CD14-positive monocyte (primary cell): Measurements from ENCODE around the gene INSM2. TPM values are rescaled to one million over a fixed set of nuclear protein-coding genes. Genes with fewer than 3 reads are reported as not detected.

Experiments
- DNase-seq, 3 donors: peaks; one replicate each; pipeline ENCODE4 v3.0.0-alpha.2; 2011 to 2022
- H2AFZ ChIP-seq: 2 replicates; pipeline ENCODE4 v1.6.0; 2012; ENCODE audit warnings: mild to moderate bottlenecking, low read depth, low read length, inconsistent platforms; ENCODE audit not compliant: insufficient read depth, poor library complexity, severe bottlenecking
- H3K27ac ChIP-seq, 2 donors: 1 replicate in 1 of 2; 2 replicates in 1 of 2; pipeline ENCODE4 v1.5.1; 2012 to 2013; ENCODE audit warnings: low read length in 2 of 2, control low read depth in 1 of 2, inconsistent platforms in 1 of 2, low read depth in 1 of 2, mild to moderate bottlenecking in 1 of 2
- H3K27me3 ChIP-seq, 2 donors: one replicate each; pipeline versions ENCODE4 v1.6.0 to v1.6.1; 2011 to 2013; ENCODE audit warnings: low read length in 2 of 2; ENCODE audit not compliant: control insufficient read depth in 2 of 2, insufficient read depth in 2 of 2
- H3K36me3 ChIP-seq, 2 donors: replicated peaks in 1 of 2; 1 replicate in 1 of 2; 2 replicates in 1 of 2; pipeline versions ENCODE4 v1.5.1 to v1.6.1; 2012 to 2013; ENCODE audit warnings: low read length in 2 of 2, control low read depth in 1 of 2, inconsistent platforms in 1 of 2, mild to moderate bottlenecking in 1 of 2; ENCODE audit not compliant: insufficient read depth in 2 of 2, control insufficient read depth in 1 of 2
- H3K4me1 ChIP-seq, 2 donors: 1 replicate in 1 of 2; 2 replicates in 1 of 2; pipeline versions ENCODE4 v1.5.1 to v1.6.1; 2012 to 2013; ENCODE audit warnings: low read length in 2 of 2, control low read depth in 1 of 2, inconsistent platforms in 1 of 2, mild to moderate bottlenecking in 1 of 2, moderate library complexity in 1 of 2; ENCODE audit not compliant: insufficient read depth in 2 of 2, control insufficient read depth in 1 of 2
- H3K4me2 ChIP-seq: replicated peaks from 2 replicates; pipeline ENCODE3; 2012; ENCODE audit warnings: low read length, moderate library complexity, mild to moderate bottlenecking; ENCODE audit not compliant: poor library complexity, severe bottlenecking; ENCODE audit errors: extremely low read depth
- H3K4me3 ChIP-seq, 3 experiments: fragments of 200-600 bp in 1 of 3; sonication (generic) in 1 of 3; replicated peaks in 1 of 3; 1 replicate in 2 of 3; 2 replicates in 1 of 3; pipeline ENCODE4 v1.5.1; 2011 to 2013; ENCODE audit warnings: low read length in 3 of 3, mild to moderate bottlenecking in 3 of 3, control low read depth in 2 of 3, low read depth in 2 of 3, inconsistent platforms in 1 of 3, moderate library complexity in 1 of 3
- H3K79me2 ChIP-seq: 2 replicates; pipeline ENCODE4 v1.6.0; 2012; ENCODE audit warnings: mild to moderate bottlenecking, control low read depth, inconsistent platforms, low read length, moderate library complexity; ENCODE audit not compliant: insufficient read depth
- H3K9ac ChIP-seq: 2 replicates; pipeline ENCODE4 v1.6.0; 2017; ENCODE audit warnings: low read length, mild to moderate bottlenecking; ENCODE audit not compliant: insufficient read depth, poor library complexity, severe bottlenecking
- H3K9me3 ChIP-seq, 2 donors: replicated peaks in 1 of 2; 1 replicate in 1 of 2; 2 replicates in 1 of 2; pipeline versions ENCODE4 v1.5.1 to v1.6.1; 2012 to 2013; ENCODE audit warnings: low read length in 2 of 2, control low read depth in 1 of 2; ENCODE audit not compliant: control insufficient read depth in 1 of 2, insufficient read depth in 1 of 2
- H4K20me1 ChIP-seq: 2 replicates; pipeline ENCODE4 v1.6.0; 2012; ENCODE audit warnings: mild to moderate bottlenecking, low read length, control low read depth, moderate library complexity; ENCODE audit not compliant: insufficient read depth
- H3K27ac Mint-ChIP-seq, 7 donors: one replicate each; pipeline ENCODE4 v1.8.0; 2020; ENCODE audit warnings: mild to moderate bottlenecking in 7 of 7, mixed read lengths in 7 of 7, moderate library complexity in 6 of 7, inconsistent platforms in 2 of 7
- H3K27me3 Mint-ChIP-seq, 3 donors: one replicate each; pipeline ENCODE4 v1.8.0; 2021 to 2022; ENCODE audit warnings: low read depth in 3 of 3, mild to moderate bottlenecking in 3 of 3, mixed read lengths in 3 of 3, moderate library complexity in 3 of 3, inconsistent platforms in 1 of 3
- H3K36me3 Mint-ChIP-seq, 2 donors: one replicate each; pipeline ENCODE4 v1.8.0; 2020; ENCODE audit warnings: mixed read lengths in 2 of 2, inconsistent platforms in 1 of 2, mild to moderate bottlenecking in 1 of 2
- H3K4me1 Mint-ChIP-seq: one replicate; pipeline ENCODE4 v1.8.0; 2020; ENCODE audit warnings: mild to moderate bottlenecking, mixed read lengths
- H3K4me3 Mint-ChIP-seq, 2 donors: one replicate each; pipeline ENCODE4 v1.8.0; 2020; ENCODE audit warnings: mild to moderate bottlenecking in 2 of 2, mixed read lengths in 2 of 2, moderate library complexity in 1 of 2
- H3K9me3 Mint-ChIP-seq, 7 donors: one replicate each; pipeline ENCODE4 v1.8.0; 2020 to 2022; ENCODE audit warnings: mixed read lengths in 7 of 7, mild to moderate bottlenecking in 6 of 7, moderate library complexity in 6 of 7, inconsistent platforms in 2 of 7
- WGBS: methylation state at CpG from one replicate; pipeline ENCODE4 v1.1.5; 2013; ENCODE audit warnings: missing lambda C conversion rate; ENCODE audit not compliant: insufficient coverage; 5-methylcytosine and 5-hydroxymethylcytosine counted together
- intact Hi-C, 2 donors: fragments of 100-400 bp; cut with micrococcal nuclease; formaldehyde crosslinking; loops; one replicate each; pipeline versions ENCODE4 v1.15.0 to v1.15.1; 2023
- polyA plus RNA-seq, 3 donors: library from polyadenylated mRNA; depleted of rRNA in 1 of 3; unstranded in 2 of 3; stranded (reverse) in 1 of 3; fragments of 300-500 nt in 2 of 3; fragments of >200 nt in 1 of 3; fragmentation: Illumina TruSeq in 2 of 3; gene quantifications; 1 replicate in 2 of 3; 2 replicates in 1 of 3; pipeline ENCODE4 v1.2.3, GENCODE V29; 2012 to 2021
- TF ChIP-seq, protein P1 (sequence below): fragments of 200-600 bp; IDR thresholded peaks from one replicate; pipeline ENCODE4 v1.8.0; 2022; ENCODE audit warnings: antibody characterized with exemption, mild to moderate bottlenecking

INSM2 gene
- polyA plus RNA-seq, 3 donors: not detected

DNA sequence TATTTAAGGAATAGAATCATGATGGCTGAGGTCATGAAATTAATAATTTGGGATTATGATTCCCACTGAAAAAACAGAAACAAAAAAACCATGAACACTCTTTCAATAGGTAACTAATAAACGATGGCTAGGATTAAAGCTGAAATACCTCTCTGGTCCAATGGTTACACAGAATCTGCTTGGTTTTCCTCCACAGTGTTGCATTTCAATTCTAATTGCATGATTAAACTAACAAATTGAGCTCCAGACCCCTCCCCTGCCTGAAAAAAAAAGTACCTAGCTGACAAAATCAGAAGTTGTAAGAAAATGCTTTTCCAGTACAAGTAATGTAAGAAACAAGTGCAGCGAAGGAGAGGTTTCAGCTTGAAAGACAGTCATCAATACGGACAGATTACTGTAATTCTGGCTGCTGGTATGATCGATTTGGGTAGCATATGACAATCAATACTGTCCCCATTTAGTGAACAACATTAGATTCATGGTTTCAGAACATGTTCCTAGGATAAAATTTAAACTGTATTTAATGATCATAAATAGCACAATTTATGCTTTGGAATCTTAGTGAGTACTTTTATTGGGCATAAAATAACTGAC lies 32.0 kb downstream of the INSM2 start:
- no peaks in the 10 kb centered on the region for H3K27me3 Mint-ChIP-seq
- DNase-seq: no peak
- no peaks in the 10 kb centered on the region for H3K9me3 Mint-ChIP-seq
- Histone ChIP-seq H3K27me3 (no peaks in the 10 kb centered on the region), H3K4me3 (no peak overlapping the region), H3K9ac (no peak overlapping the region), H3K9me3 (no peaks in the 10 kb centered on the region), H3K79me2 (no peaks in the 10 kb centered on the region), H3K27ac (no peak overlapping the region), H2AFZ (no peak overlapping the region), H3K4me2 (no peak overlapping the region), H3K4me1 (no peaks in the 10 kb centered on the region), H4K20me1 (no peaks in the 10 kb centered on the region), H3K36me3 (no peaks in the 10 kb centered on the region)
- TF ChIP-seq, protein P1, sequence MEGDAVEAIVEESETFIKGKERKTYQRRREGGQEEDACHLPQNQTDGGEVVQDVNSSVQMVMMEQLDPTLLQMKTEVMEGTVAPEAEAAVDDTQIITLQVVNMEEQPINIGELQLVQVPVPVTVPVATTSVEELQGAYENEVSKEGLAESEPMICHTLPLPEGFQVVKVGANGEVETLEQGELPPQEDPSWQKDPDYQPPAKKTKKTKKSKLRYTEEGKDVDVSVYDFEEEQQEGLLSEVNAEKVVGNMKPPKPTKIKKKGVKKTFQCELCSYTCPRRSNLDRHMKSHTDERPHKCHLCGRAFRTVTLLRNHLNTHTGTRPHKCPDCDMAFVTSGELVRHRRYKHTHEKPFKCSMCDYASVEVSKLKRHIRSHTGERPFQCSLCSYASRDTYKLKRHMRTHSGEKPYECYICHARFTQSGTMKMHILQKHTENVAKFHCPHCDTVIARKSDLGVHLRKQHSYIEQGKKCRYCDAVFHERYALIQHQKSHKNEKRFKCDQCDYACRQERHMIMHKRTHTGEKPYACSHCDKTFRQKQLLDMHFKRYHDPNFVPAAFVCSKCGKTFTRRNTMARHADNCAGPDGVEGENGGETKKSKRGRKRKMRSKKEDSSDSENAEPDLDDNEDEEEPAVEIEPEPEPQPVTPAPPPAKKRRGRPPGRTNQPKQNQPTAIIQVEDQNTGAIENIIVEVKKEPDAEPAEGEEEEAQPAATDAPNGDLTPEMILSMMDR: no peak
- no peaks in the 10 kb centered on the region for H3K4me1 Mint-ChIP-seq
- H3K27ac Mint-ChIP-seq: no peak overlapping the region
- no peaks in the 10 kb centered on the region for H3K36me3 Mint-ChIP-seq
- no peak overlapping the region for H3K4me3 Mint-ChIP-seq
- WGBS: 100% methylated on average over 2 of the region's 4 CpGs
- intact Hi-C loops: no loop called here

DNA sequence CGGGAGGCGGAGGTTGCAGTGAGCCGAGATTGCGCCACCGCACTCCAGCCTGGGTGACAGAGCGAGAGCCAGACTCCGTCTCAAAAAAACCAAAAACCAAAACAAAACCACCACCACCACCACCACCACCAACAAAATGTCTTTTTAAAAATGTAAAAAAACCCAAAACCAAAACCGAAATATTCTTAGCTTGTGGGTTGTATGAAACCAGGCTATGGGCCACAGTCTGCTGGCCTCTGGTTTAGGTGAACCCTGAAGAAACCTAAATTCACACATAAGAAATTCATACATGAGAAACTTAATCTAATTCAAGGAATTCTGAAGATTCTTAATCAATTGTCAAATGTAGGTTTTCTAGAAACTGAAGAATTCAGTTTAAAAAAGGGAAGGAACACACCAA lies 37.6 kb downstream of the INSM2 start:
- peaks cover 0 to 1% of the 10 kb centered on the region in 2 donors for H3K36me3 Mint-ChIP-seq
- no peak overlapping the region for H2AFZ ChIP-seq
- no peak for DNase-seq
- no peaks in the 10 kb centered on the region for H3K27me3 ChIP-seq
- no peak overlapping the region for H3K27ac ChIP-seq
- H3K27ac Mint-ChIP-seq: no peak overlapping the region
- no peaks in the 10 kb centered on the region for H4K20me1 ChIP-seq
- no peaks in the 10 kb centered on the region for H3K36me3 ChIP-seq
- H3K9ac ChIP-seq: no peak overlapping the region
- H3K9me3 ChIP-seq: no peaks in the 10 kb centered on the region
- TF ChIP-seq, protein P1: no peak
- no peaks in the 10 kb centered on the region for H3K27me3 Mint-ChIP-seq
- H3K4me1 ChIP-seq: no peaks in the 10 kb centered on the region
- WGBS: 100% methylated on average over 3 of the region's 8 CpGs
- H3K79me2 ChIP-seq: no peaks in the 10 kb centered on the region
- H3K4me3 ChIP-seq: no peak overlapping the region
- no peak overlapping the region for H3K4me3 Mint-ChIP-seq
- no peaks in the 10 kb centered on the region for H3K4me1 Mint-ChIP-seq
- H3K9me3 Mint-ChIP-seq: no peaks in the 10 kb centered on the region
- H3K4me2 ChIP-seq: no peak overlapping the region
- intact Hi-C loops: no loop called here
